ENCODE results near the gene OXCT1.

OXCT1 gene

DNA sequence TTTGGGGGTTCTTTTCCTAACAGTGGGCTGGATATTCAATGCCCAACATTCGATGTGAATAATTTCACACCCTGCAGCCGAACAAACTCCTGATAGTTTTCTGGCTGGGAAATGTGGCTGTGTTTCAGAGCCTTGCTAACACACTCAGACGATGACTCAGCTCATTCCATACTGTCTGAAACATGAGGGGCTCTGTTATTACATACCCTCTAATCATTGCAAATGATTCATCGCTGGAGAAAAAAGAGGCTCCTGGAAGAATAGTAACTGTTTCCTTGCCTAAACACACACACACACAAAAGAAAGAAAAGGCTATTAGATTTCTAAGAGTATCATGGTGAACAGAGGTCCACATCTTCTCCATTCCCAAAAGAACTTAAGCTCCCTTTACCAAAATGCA lies 75.8 kb downstream of the OXCT1 start:
- intact Hi-C loops (cut with micrococcal nuclease), result no loop called here
- H3K9me3 Mint-ChIP-seq, result no peaks in the 10 kb centered on the region
- H3K4me3 Mint-ChIP-seq, result no peak overlapping the region
- H3K4me1 Mint-ChIP-seq (ENCODE audit: low read depth), result no peaks in the 10 kb centered on the region
- H3K27me3 Mint-ChIP-seq, result no peaks in the 10 kb centered on the region
- no peak overlapping the region for H3K27ac Mint-ChIP-seq
- H3K36me3 Mint-ChIP-seq (ENCODE audit: low read depth), result no peaks in the 10 kb centered on the region

DNA sequence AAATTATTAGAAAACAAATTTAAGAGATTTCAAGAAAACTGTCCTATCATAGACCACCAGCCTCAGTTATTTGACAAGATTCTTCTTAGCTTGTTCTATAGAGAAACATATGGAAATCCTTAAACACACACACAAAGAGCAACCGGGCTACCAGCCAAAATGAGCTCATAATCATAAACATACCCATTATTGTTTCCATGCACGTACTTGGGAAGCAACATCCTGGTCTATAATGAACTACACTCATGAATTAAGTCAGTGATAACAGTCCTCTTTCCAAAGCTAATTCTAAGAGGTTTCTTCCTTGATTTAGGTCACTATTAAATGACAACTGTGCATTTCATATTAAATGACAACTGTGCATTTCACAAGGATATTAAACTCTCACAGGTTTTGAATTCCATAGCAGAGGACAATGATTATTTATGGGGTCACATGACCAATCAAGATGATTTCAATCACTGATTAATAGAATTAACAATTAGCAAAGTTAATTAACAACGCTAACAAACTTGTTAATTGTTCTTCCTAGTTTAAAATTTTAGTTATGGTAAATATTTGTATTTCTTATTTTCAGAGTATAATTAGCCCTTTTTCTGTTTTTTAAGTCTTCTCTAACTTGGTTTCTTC lies 77.0 kb downstream of the OXCT1 start:
- no peaks in the 10 kb centered on the region for H3K9me3 Mint-ChIP-seq
- no peaks in the 10 kb centered on the region for H3K27me3 Mint-ChIP-seq
- intact Hi-C loops (cut with micrococcal nuclease), result no loop called here
- H3K36me3 Mint-ChIP-seq (ENCODE audit: low read depth), result no peaks in the 10 kb centered on the region
- H3K4me3 Mint-ChIP-seq, result no peak overlapping the region
- no peaks in the 10 kb centered on the region for H3K4me1 Mint-ChIP-seq (ENCODE audit: low read depth)
- no peak overlapping the region for H3K27ac Mint-ChIP-seq

DNA sequence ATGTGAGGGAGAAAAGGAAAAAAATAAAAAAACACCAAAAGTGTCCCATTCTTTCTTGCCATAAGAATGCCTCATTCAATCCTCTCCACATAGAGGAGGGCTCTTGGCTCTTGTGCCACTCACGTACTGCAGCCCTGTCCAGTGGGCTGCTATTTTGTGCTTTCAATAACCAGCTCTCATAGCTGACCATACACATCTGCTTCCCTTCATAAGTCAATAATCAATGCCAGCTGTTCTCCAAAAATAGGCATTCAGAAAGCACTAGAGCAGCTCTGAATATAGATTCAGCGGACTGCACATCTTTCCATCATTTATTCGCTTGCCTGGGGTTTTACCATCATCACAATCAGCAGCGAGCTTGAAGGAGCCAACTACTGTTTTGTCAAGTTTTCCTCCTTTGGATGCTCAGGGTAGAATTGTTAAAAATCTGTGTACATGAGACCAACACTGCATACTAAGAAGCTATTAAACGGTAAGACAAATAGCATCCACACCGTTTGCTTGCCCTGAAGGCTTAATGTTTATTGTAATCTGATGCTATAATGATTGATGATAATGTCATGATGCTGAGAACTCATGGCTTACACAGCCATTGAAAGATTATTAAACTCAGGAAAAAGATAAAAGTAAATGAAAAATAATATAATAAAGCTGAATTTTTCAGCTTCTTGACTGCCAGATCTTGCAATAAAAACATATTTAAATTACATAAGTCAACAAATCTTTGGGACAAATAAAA lies 80.0 kb downstream of the OXCT1 start:
- no peaks in the 10 kb centered on the region for H3K27me3 Mint-ChIP-seq
- no peaks in the 10 kb centered on the region for H3K36me3 Mint-ChIP-seq (ENCODE audit: low read depth)
- no peaks in the 10 kb centered on the region for H3K9me3 Mint-ChIP-seq
- intact Hi-C loops (cut with micrococcal nuclease), result no loop called here
- H3K4me1 Mint-ChIP-seq (ENCODE audit: low read depth), result no peaks in the 10 kb centered on the region
- H3K4me3 Mint-ChIP-seq, result no peak overlapping the region
- no peak overlapping the region for H3K27ac Mint-ChIP-seq

DNA sequence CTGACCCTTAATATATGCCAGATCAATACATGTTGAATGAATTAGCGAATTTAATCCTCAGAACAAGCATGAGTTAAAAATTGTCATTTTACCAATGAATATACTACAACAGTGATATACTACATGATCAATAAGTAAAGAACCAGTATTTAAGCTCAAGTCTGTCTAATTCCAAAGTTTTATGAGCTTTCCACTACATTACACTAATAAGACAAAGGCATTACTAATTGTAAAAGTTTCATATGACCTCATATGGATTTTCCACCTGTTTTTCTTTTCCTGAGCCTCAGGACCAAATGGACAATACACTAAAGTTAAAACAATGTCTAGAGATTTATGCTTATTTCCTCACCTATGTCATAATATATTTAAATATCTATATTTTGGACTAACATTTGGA lies 80.8 kb downstream of the OXCT1 start:
- no peak overlapping the region for H3K4me3 Mint-ChIP-seq
- no peaks in the 10 kb centered on the region for H3K27me3 Mint-ChIP-seq
- no peaks in the 10 kb centered on the region for H3K36me3 Mint-ChIP-seq (ENCODE audit: low read depth)
- no peaks in the 10 kb centered on the region for H3K9me3 Mint-ChIP-seq
- no peak overlapping the region for H3K27ac Mint-ChIP-seq
- intact Hi-C loops (cut with micrococcal nuclease), result no loop called here
- H3K4me1 Mint-ChIP-seq (ENCODE audit: low read depth), result no peaks in the 10 kb centered on the region

DNA sequence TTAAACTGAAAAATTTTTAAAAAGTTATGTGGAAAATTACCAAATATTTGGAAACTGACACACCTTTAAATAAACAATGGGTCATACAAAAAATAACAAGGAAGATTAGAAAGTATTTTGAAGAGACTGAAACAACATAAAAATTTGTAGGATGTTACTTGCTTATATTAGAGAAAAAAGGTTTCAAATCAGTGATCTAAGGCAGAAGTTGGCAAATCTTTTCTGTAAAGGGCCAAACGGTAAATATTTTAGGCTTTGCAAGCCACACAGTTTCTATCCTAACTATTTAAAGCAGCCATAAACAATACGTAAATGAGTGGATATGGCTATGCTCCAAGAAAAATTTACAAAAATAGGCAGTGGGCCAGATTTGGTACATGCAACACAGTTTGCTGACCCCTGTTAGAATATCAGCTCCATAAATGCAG lies 81.3 kb downstream of the OXCT1 start:
- no peaks in the 10 kb centered on the region for H3K36me3 Mint-ChIP-seq (ENCODE audit: low read depth)

DNA sequence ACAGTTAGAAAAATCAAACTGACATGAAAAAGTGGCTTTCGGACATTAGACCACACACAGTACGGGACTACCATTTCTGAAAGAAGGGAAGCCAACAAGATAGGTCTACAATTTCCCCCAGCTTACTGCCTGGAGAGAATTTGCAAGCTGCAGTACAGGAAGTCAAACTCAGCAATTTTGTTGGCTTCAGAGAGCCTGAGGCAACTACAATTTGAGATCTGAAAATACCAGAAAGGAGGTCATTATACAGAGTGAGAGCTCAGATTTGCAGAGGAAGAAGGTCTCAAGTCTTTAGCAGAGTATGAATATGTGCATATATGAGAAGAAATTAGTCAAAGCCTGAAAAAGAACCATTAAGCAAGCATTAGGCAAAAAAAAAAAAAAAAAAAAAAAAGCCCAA lies 83.0 kb downstream of the OXCT1 start:
- intact Hi-C loops (cut with micrococcal nuclease), result loop anchor here (2.0 kb wide), 1 partner anchor 20 kb away; no protein-coding TSS in a partner anchor
- Mint-ChIP-seq H3K36me3 (ENCODE audit: low read depth) (no peaks in the 10 kb centered on the region), H3K4me1 (ENCODE audit: low read depth) (no peaks in the 10 kb centered on the region)

More for the DNA sequence above, 81.3 kb downstream of the OXCT1 start:
- Mint-ChIP-seq H3K4me1 (ENCODE audit: low read depth) (no peaks in the 10 kb centered on the region), H3K27me3 (no peaks in the 10 kb centered on the region), H3K9me3 (no peaks in the 10 kb centered on the region), H3K4me3 (no peak overlapping the region), H3K27ac (no peak overlapping the region)
- intact Hi-C loops (cut with micrococcal nuclease), result no loop called here

DNA sequence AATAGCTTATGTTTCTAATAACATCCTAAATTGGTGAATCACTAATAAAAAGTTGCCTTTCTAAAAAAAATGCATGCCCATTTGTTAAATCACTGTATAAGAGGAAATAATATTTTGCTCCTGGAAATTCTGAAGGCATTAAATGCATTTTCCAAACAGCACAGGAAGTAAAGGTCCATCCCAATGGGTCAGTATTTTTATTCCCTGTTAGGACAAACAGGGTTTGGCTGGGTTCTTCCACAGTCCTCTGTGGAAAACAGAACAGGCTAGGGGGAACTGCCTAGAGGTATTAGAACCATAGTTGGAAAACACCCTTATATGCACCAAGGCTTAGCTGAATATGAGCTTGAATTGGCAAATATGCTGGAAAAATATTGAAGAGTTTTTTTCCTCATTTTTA lies 85.2 kb downstream of the OXCT1 start:
- Mint-ChIP-seq H3K4me1 (ENCODE audit: low read depth) (no peaks in the 10 kb centered on the region), H3K27ac (no peak overlapping the region), H3K4me3 (no peak overlapping the region), H3K9me3 (no peaks in the 10 kb centered on the region), H3K36me3 (ENCODE audit: low read depth) (no peaks in the 10 kb centered on the region), H3K27me3 (no peaks in the 10 kb centered on the region)
- intact Hi-C loops (cut with micrococcal nuclease), result no loop called here

More for the DNA sequence above, 83.0 kb downstream of the OXCT1 start:
- no peaks in the 10 kb centered on the region for H3K27me3 Mint-ChIP-seq
- no peaks in the 10 kb centered on the region for H3K9me3 Mint-ChIP-seq
- H3K27ac Mint-ChIP-seq, result no peak overlapping the region
- no peak overlapping the region for H3K4me3 Mint-ChIP-seq

DNA sequence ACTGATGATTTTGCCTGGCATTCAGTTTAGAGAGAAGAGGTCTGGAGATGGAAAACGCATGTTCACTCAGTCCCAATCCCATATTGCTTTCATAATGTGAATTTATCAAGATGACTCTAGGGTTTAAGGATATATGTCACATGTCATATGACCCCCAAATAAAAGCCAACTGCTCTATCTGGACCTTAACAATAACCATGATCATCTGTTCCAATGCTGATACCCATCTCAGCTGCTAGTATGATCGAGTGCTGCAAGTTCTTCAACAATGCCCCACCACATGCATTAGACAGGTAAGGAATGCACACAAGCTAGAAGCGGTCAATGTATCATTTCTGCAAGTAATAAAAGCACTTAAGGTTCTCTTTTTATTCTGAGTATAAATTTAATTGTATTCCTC lies 91.8 kb downstream of the OXCT1 start:
- no peaks in the 10 kb centered on the region for H3K36me3 Mint-ChIP-seq (ENCODE audit: low read depth)
- no peaks in the 10 kb centered on the region for H3K9me3 Mint-ChIP-seq
- no peaks in the 10 kb centered on the region for H3K27me3 Mint-ChIP-seq
- no peak overlapping the region for H3K4me3 Mint-ChIP-seq
- intact Hi-C loops (cut with micrococcal nuclease), result no loop called here
- no peak overlapping the region for H3K27ac Mint-ChIP-seq
- H3K4me1 Mint-ChIP-seq (ENCODE audit: low read depth), result no peaks in the 10 kb centered on the region

DNA sequence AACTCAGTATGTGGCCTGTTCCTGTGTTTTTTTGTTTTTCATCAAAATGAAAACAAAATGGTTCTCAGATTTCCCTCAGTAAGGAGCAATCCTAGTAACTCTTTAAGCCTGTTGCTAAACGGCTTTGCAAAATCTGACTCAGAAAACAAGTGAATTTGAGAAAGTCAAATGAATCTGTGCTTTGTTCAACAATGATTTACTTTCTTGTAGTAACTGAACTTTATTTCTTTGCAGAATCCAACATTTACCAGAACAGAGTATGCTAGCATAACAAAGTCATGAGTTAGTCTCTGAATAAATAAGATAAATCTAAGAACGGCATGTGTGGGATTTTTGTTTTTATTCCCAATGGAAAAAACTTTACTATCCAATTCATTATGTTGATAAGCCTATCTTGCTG lies 93.8 kb downstream of the OXCT1 start:
- Mint-ChIP-seq H3K27me3 (no peaks in the 10 kb centered on the region), H3K9me3 (no peaks in the 10 kb centered on the region), H3K27ac (no peak overlapping the region), H3K4me1 (ENCODE audit: low read depth) (peaks cover 10% of the 10 kb centered on the region), H3K36me3 (ENCODE audit: low read depth) (no peaks in the 10 kb centered on the region), H3K4me3 (no peak overlapping the region)
- intact Hi-C loops (cut with micrococcal nuclease), result no loop called here

DNA sequence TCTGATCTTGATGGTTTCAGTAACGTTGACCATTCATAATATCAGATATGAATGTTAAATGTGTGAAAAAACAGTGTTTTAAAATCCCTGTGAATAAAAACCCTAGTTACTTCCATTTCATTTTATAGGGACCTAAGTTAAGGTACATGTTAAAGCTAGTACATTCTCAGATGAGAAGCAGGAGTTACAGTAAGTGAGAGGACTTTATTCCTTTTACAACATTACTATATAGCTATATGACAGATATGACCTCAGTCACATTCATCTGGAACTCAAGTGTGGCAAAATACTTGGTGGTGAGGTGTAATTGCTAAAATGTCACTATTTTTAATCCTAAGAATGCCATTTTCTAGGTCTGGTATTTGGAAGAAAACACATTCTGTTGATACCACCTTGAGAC lies 96.4 kb downstream of the OXCT1 start:
- Mint-ChIP-seq H3K36me3 (ENCODE audit: low read depth) (no peaks in the 10 kb centered on the region), H3K27me3 (no peaks in the 10 kb centered on the region), H3K4me1 (ENCODE audit: low read depth) (peaks cover 10% of the 10 kb centered on the region), H3K9me3 (no peaks in the 10 kb centered on the region), H3K27ac (no peak overlapping the region), H3K4me3 (no peak overlapping the region)
- intact Hi-C loops (cut with micrococcal nuclease), result no loop called here

DNA sequence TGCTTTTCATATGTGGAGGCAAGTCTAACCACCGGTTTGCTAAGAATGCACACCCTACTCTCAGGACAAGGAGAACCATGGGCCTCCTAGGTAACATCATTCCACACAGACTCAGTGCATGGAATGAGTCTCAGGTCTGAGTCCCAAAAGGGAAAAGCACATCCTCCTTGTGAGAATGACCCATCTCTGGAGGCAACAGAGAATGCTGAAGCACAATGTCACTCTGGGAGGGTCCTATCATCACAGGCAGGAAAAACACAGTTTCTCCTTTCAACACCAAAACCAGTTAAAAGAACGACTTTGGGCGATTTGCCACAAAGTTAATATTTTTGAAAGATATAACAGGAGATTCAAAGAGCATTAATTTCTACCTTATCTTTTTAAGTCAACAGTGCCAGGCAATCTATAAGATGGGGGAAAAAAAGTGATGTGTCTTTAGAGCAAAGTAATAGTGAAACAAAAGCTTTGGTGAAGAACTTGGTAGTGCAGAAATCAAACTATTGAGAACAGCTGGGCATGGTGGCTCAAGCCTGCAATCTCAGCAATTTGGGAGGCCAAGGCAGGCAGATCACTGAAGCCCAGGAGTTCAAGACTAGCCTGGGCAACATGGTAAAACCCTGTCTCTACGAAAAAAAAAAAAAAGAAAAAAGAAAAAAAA lies 97.3 kb downstream of the OXCT1 start:
- intact Hi-C loops (cut with micrococcal nuclease), result no loop called here
- H3K4me3 Mint-ChIP-seq, result no peak overlapping the region
- no peak overlapping the region for H3K27ac Mint-ChIP-seq
- peaks cover 10% of the 10 kb centered on the region for H3K4me1 Mint-ChIP-seq (ENCODE audit: low read depth)
- no peaks in the 10 kb centered on the region for H3K9me3 Mint-ChIP-seq
- H3K27me3 Mint-ChIP-seq, result no peaks in the 10 kb centered on the region
- no peaks in the 10 kb centered on the region for H3K36me3 Mint-ChIP-seq (ENCODE audit: low read depth)

DNA sequence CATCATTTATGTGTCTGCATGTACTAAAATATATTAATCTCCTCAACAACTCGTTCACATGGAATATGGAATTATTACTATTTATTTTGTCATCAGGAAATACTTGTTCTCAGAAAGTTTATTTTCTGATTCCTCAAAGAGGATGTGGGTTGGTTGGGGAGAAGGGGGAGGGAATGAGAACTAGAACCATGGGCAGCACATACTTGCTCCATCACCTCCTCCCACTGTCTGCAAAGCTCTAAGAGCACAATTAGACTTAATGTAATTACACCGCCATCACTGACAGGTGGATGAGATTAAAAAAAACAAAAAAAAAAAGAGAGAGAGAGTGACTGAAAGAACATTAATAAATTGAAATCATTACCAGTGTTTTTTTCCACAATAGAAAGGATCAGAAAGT lies 98.2 kb downstream of the OXCT1 start:
- intact Hi-C loops (cut with micrococcal nuclease), result no loop called here
- Mint-ChIP-seq H3K4me3 (no peak overlapping the region), H3K27ac (no peak overlapping the region), H3K36me3 (ENCODE audit: low read depth) (no peaks in the 10 kb centered on the region), H3K4me1 (ENCODE audit: low read depth) (peaks cover 10% of the 10 kb centered on the region), H3K27me3 (no peaks in the 10 kb centered on the region), H3K9me3 (no peaks in the 10 kb centered on the region)

DNA sequence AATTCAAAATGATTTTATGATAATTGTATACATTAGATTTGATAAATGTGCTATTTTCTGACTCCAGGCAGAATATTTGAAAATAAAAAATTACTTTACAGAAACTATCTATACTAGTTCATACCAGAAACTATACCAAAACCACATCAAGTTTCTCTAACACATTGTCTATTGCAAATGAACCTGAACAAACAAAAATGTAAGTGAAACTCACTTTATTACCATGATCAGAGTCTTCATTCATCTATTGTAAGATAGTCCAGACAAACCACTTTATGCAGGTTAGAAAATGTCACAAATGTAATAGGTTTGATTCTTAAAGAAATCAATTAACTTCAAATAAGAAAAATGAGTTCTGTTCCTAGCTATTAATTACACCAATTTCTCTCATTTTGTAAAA lies 99.4 kb downstream of the OXCT1 start:
- no peaks in the 10 kb centered on the region for H3K9me3 Mint-ChIP-seq
- H3K36me3 Mint-ChIP-seq (ENCODE audit: low read depth), result no peaks in the 10 kb centered on the region
- peaks cover 10% of the 10 kb centered on the region for H3K4me1 Mint-ChIP-seq (ENCODE audit: low read depth)
- H3K4me3 Mint-ChIP-seq, result no peak overlapping the region
- H3K27ac Mint-ChIP-seq, result no peak overlapping the region
- H3K27me3 Mint-ChIP-seq, result no peaks in the 10 kb centered on the region
- intact Hi-C loops (cut with micrococcal nuclease), result no loop called here

DNA sequence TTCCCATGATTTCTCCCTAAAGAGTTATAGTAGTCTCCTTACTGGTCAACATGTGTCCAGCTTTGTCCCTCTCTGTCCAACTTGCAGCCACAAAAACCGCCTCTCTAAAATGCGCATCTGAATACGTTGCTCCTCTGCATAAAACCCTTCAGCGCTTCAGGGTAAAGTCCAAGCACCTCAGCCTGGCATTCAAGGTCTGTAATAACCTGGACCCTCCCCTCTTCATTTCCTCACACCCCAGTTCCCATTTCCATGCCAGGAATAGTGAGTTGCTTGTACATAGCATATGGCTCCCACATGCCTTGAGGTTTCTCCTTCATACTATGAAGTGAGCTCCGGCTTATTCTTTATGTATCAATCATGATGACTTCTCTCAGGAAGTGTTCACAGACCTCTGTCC lies 101.5 kb downstream of the OXCT1 start:
- Mint-ChIP-seq H3K27ac (no peak overlapping the region), H3K27me3 (no peaks in the 10 kb centered on the region), H3K36me3 (ENCODE audit: low read depth) (no peaks in the 10 kb centered on the region), H3K4me3 (no peak overlapping the region), H3K9me3 (no peaks in the 10 kb centered on the region), H3K4me1 (ENCODE audit: low read depth) (peaks cover 10% of the 10 kb centered on the region)
- intact Hi-C loops (cut with micrococcal nuclease), result no loop called here

Measured in dendritic cell treated with granulocyte-macrophage colony-stimulating factor and Interleukin-4, amounts not matched to agents 40 ng/mL and 50 ng/mL, for 4 days (primary cell).